Uterus (tissue), 2 donors: ENCODE results near the gene GPR62.

Experiments
- POLR2A ChIP-seq, 2 donors: fragments of 450-650 bp; IDR thresholded peaks; one replicate each; pipeline ENCODE4 v1.6.1; 2016; ENCODE audit warnings: antibody characterized with exemption in 2 of 2, mild to moderate bottlenecking in 1 of 2, moderate library complexity in 1 of 2
- TF ChIP-seq, protein P1 (sequence below), 4 experiments: fragments of 200-600 bp in 2 of 4; fragments of 450-650 bp in 2 of 4; sonication (generic) in 2 of 4; IDR thresholded peaks; one replicate each; pipeline ENCODE4 v1.5.1; 2016 to 2019; ENCODE audit warnings: antibody characterized with exemption in 4 of 4, mild to moderate bottlenecking in 2 of 4, moderate library complexity in 1 of 4

DNA sequence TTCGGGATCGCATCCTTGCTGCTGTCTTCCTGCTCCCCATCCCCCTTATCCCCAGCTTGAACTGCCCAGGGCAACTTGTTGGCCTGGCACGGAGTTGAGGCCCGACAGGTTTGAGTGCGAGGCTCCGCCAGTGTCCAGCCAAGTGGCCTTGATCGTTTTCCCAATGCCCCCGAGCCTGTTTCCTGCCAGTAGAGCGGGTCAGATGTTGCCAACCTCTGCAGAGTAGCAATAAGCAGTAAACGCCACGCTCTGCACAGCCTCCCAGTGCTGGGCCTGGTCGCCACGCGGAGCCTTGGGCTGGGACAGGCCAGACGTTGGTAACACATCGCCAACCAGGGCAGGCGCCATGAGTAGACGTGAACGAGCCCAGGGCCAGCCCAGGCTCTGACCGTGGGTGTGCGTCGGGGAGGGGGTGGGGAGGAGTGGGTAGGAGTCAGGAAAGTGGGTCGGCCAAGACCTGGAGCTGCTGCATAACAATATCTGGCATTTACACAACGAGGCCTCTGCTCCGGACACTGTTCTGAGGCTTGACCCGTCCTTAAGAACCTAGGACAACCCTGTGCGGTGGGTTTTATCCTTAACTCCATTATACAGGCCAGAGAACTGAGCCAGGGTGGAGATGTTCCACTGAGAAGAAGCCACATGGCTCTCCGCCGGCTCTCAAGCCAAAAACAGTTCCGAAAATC lies 19.2 kb downstream of the GPR62 start:
- TF ChIP-seq, protein P1, sequence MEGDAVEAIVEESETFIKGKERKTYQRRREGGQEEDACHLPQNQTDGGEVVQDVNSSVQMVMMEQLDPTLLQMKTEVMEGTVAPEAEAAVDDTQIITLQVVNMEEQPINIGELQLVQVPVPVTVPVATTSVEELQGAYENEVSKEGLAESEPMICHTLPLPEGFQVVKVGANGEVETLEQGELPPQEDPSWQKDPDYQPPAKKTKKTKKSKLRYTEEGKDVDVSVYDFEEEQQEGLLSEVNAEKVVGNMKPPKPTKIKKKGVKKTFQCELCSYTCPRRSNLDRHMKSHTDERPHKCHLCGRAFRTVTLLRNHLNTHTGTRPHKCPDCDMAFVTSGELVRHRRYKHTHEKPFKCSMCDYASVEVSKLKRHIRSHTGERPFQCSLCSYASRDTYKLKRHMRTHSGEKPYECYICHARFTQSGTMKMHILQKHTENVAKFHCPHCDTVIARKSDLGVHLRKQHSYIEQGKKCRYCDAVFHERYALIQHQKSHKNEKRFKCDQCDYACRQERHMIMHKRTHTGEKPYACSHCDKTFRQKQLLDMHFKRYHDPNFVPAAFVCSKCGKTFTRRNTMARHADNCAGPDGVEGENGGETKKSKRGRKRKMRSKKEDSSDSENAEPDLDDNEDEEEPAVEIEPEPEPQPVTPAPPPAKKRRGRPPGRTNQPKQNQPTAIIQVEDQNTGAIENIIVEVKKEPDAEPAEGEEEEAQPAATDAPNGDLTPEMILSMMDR (IDR thresholded peaks at IDR 0.05) = peak in 1 of 4 experiments; percentile 29
- TF ChIP-seq POLR2A (IDR thresholded peaks at IDR 0.05) = no peak
